IPS DF 4.7 (cell line): ENCODE results near the gene ODC1.

ENCODE experiments used
- DNase-seq: peaks from one replicate; pipeline ENCODE4 v3.0.0-alpha.2; 2013; ENCODE audit warnings: low spot score; ENCODE audit errors: extremely low read depth

Gene ODC1

GRCh38 chr2:10434886-10435819 lies 13.0 kb downstream of the ODC1 start:
- DNase-seq: no peak

- no peak for DNase-seq
Observed at GRCh38 chr2:10433947-10434885, 13.9 kb downstream of the ODC1 start.

GRCh38 chr2:10433264-10433946 lies 14.7 kb downstream of the ODC1 start:
- no peak for DNase-seq

- DNase-seq: no peak
Observed at GRCh38 chr2:10432311-10433181, 15.6 kb downstream of the ODC1 start.

- DNase-seq: no peak
Observed at GRCh38 chr2:10431797-10432196, 16.3 kb downstream of the ODC1 start.

GRCh38 chr2:10430886-10431622 lies 17.1 kb downstream of the ODC1 start:
- DNase-seq: no peak

- DNase-seq: no peak
Observed at GRCh38 chr2:10428924-10429323, 19.2 kb downstream of the ODC1 start.

GRCh38 chr2:10428355-10428754 lies 19.8 kb downstream of the ODC1 start:
- DNase-seq: no peak

- no peak for DNase-seq
Observed at GRCh38 chr2:10427618-10427949, 20.5 kb downstream of the ODC1 start.

GRCh38 chr2:10426726-10427617 lies 21.2 kb downstream of the ODC1 start:
- DNase-seq: no peak

GRCh38 chr2:10425699-10426098 lies 22.4 kb downstream of the ODC1 start:
- no peak for DNase-seq

- no peak for DNase-seq
Observed at GRCh38 chr2:10424916-10425505, 23.1 kb downstream of the ODC1 start.

- no peak for DNase-seq
Observed at GRCh38 chr2:10424051-10424450, 24.1 kb downstream of the ODC1 start.

- no peak for DNase-seq
Observed at GRCh38 chr2:10423400-10423774, 24.7 kb downstream of the ODC1 start.

- DNase-seq: no peak
Observed at GRCh38 chr2:10422732-10423399, 25.3 kb downstream of the ODC1 start.

GRCh38 chr2:10422251-10422650 lies 25.9 kb downstream of the ODC1 start:
- DNase-seq: no peak

- DNase-seq: no peak
Observed at GRCh38 chr2:10419553-10420257, 28.4 kb downstream of the ODC1 start.
